Measurements from ENCODE around the gene PHACTR4. TPM values are rescaled to one million over a fixed set of nuclear protein-coding genes. Genes with fewer than 3 reads are reported as not detected.

The PHACTR4 gene
- total and polyA plus RNA-seq, 2 donors (not counting 3 experiments of a cell fraction or from before 2014, with no cell fraction given), result 25.4 to 61.0 TPM

GRCh38 chr1:28441674-28442073, 72.1 kb downstream of the PHACTR4 start:
- Histone ChIP-seq H3K36me3 (ENCODE audit: control insufficient read depth in 2 of 2, extremely low read depth in 1 of 2, insufficient read depth in 2 of 2, low read length in 2 of 2) (no peaks in the 10 kb centered on the region), H3K79me2 (ENCODE audit: control insufficient read depth, insufficient read depth, low read length) (peaks cover 32% of the 10 kb centered on the region), H2AFZ (ENCODE audit: low read depth, low read length) (no peak overlapping the region), H3K4me1 (ENCODE audit: control insufficient read depth, extremely low read depth, insufficient read depth, low read length) (peaks cover 23% of the 10 kb centered on the region), H3K27me3 (ENCODE audit: control insufficient read depth in 2 of 2, insufficient read depth in 2 of 2, low read length in 2 of 2) (no peaks in the 10 kb centered on the region), H3K9me3 (replicated peaks; ENCODE audit: control insufficient read depth, insufficient read depth, low read length) (no peaks in the 10 kb centered on the region), H3K4me3 (replicated peaks in 1 of 3; ENCODE audit: insufficient read depth in 1 of 3, low read depth in 1 of 3, low read length in 3 of 3) (no peak overlapping the region), H4K20me1 (replicated peaks; ENCODE audit: control insufficient read depth, extremely low read depth, insufficient read depth, low read length) (no peaks in the 10 kb centered on the region), H3K9ac (replicated peaks; ENCODE audit: extremely low read depth, insufficient read depth, low read length) (no peak overlapping the region), H3K27ac (ENCODE audit: insufficient read depth, low read depth, low read length) (no peak overlapping the region), H3K9me1 (replicated peaks; ENCODE audit: control insufficient read depth, extremely low read depth, insufficient read depth, low read length) (no peaks in the 10 kb centered on the region), H3K4me2 (ENCODE audit: insufficient read depth, low read length) (no peak overlapping the region)
- intact Hi-C loops (cut with micrococcal nuclease) (no loop called here), dilution Hi-C loops (cut with MboI; ENCODE audit: extremely low pct_ligation_motif_present, low sequenced_read_pairs) (no loop called here)
- TF ChIP-seq MYC (IDR thresholded peaks at IDR 0.05; ENCODE audit: low read depth, low read length) (no peak), JUN (IDR thresholded peaks at IDR 0.05; ENCODE audit: borderline replicate concordance, insufficient read depth, insufficient read length, low read depth) (no peak), EZH2 (IDR thresholded peaks at IDR 0.05; ENCODE audit: borderline replicate concordance, low read depth, low read length, severe bottlenecking) (no peak), POLR2AphosphoS5 (IDR thresholded peaks at IDR 0.05; ENCODE audit: insufficient read depth, low read depth, low read length) (no peak), POLR2A (IDR thresholded peaks at IDR 0.05; ENCODE audit: low read depth, low read length) (no peak), FOS (IDR thresholded peaks at IDR 0.05; ENCODE audit: borderline replicate concordance, insufficient read depth, low read length) (no peak), GATA2 (IDR thresholded peaks at IDR 0.05; ENCODE audit: insufficient read depth, insufficient read length, low read depth, low read length) (no peak)
- TF ChIP-seq, protein P1, sequence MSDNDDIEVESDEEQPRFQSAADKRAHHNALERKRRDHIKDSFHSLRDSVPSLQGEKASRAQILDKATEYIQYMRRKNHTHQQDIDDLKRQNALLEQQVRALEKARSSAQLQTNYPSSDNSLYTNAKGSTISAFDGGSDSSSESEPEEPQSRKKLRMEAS (IDR thresholded peaks at IDR 0.05; ENCODE audit: insufficient read depth, insufficient read length), result no peak
- TF ChIP-seq, protein P2, sequence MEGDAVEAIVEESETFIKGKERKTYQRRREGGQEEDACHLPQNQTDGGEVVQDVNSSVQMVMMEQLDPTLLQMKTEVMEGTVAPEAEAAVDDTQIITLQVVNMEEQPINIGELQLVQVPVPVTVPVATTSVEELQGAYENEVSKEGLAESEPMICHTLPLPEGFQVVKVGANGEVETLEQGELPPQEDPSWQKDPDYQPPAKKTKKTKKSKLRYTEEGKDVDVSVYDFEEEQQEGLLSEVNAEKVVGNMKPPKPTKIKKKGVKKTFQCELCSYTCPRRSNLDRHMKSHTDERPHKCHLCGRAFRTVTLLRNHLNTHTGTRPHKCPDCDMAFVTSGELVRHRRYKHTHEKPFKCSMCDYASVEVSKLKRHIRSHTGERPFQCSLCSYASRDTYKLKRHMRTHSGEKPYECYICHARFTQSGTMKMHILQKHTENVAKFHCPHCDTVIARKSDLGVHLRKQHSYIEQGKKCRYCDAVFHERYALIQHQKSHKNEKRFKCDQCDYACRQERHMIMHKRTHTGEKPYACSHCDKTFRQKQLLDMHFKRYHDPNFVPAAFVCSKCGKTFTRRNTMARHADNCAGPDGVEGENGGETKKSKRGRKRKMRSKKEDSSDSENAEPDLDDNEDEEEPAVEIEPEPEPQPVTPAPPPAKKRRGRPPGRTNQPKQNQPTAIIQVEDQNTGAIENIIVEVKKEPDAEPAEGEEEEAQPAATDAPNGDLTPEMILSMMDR (IDR thresholded peaks at IDR 0.05; ENCODE audit: extremely low read depth in 1 of 2, insufficient read depth in 1 of 2, low read depth in 1 of 2, low read length in 2 of 2), result no peak
- POLR2A ChIA-PET, result no interaction called here
- DNase-seq (ENCODE audit: low read depth, low spot score) (no peak), FAIRE-seq (no peak)
- BruUV-seq (replicated peaks), result no TSS peak
- CTCF ChIA-PET, result interaction anchor here (1.2 to 2.0 kb wide), 3 partner anchors 30 to 193 kb away, joined by 3 to 6 read pairs (median 4); no protein-coding TSS in a partner anchor

All from endothelial cell of umbilical vein (primary cell).